ENCODE data around the gene MYOD1.

The MYOD1 gene

GRCh38 chr11:17751558-17751957 lies 32.2 kb downstream of the MYOD1 start:
- DNase-seq: no peak

GRCh38 chr11:17752144-17752543 lies 32.8 kb downstream of the MYOD1 start:
- DNase-seq: no peak

GRCh38 chr11:17753153-17753552 lies 33.8 kb downstream of the MYOD1 start:
- DNase-seq: no peak

GRCh38 chr11:17753641-17754040 lies 34.3 kb downstream of the MYOD1 start:
- DNase-seq: no peak

- DNase-seq: no peak
Measured at GRCh38 chr11:17755891-17756290, 36.5 kb downstream of the MYOD1 start.

GRCh38 chr11:17760102-17761029 lies 41.0 kb downstream of the MYOD1 start:
- no peak for DNase-seq

GRCh38 chr11:17762309-17762974 lies 43.1 kb downstream of the MYOD1 start:
- DNase-seq: no peak

GRCh38 chr11:17763244-17763643 lies 43.9 kb downstream of the MYOD1 start:
- DNase-seq: no peak

GRCh38 chr11:17763703-17764102 lies 44.3 kb downstream of the MYOD1 start:
- no peak for DNase-seq

- no peak for DNase-seq
Measured at GRCh38 chr11:17764446-17765218, 45.3 kb downstream of the MYOD1 start.

- no peak for DNase-seq
Measured at GRCh38 chr11:17765356-17766072, 46.1 kb downstream of the MYOD1 start.

GRCh38 chr11:17766073-17766359 lies 46.6 kb downstream of the MYOD1 start:
- no peak for DNase-seq

GRCh38 chr11:17766590-17766989 lies 47.2 kb downstream of the MYOD1 start:
- DNase-seq: no peak

GRCh38 chr11:17767301-17767885 lies 48.0 kb downstream of the MYOD1 start:
- no peak for DNase-seq

- DNase-seq: no peak
Measured at GRCh38 chr11:17767914-17768313, 48.5 kb downstream of the MYOD1 start.

- DNase-seq: no peak
Measured at GRCh38 chr11:17768547-17768946, 49.2 kb downstream of the MYOD1 start.

- no peak for DNase-seq
Measured at GRCh38 chr11:17769218-17769617, 49.8 kb downstream of the MYOD1 start.

GRCh38 chr11:17770048-17770652 lies 50.8 kb downstream of the MYOD1 start:
- DNase-seq: no peak

- DNase-seq: no peak
Measured at GRCh38 chr11:17770917-17771316, 51.5 kb downstream of the MYOD1 start.

GRCh38 chr11:17771415-17771814 lies 52.0 kb downstream of the MYOD1 start:
- no peak for DNase-seq

All from activated CD4-positive, alpha-beta T cell treated with anti-CD3 and anti-CD28 coated beads for 1 hour (primary cell).